ENCODE results near the gene NAB2.
"Not testable (repeated sequence)": the region's sequence is repeated elsewhere in the genome, so short reads cannot be mapped to it uniquely, and the experiment has no call there.

Gene NAB2

DNA sequence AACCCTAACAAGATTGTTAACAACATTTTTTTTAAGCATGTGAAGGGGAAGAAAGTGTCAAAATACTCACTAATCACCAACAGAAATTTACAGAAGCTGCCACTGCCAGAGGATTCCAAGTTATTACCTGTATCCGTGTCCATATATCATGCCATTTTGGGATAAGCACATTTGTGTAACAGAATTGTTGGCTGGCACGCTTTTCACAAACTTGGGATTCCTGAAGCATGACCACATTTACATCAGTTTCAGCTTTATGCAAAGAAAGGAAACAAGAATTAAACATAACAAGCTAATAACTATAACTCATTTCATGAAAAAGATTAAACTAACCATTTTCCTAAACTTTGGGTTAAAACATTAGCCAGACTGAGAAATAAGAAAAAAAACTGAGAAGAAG lies 16.3 kb upstream of the NAB2 start:
- no peak for DNase-seq

GRCh38 chr12:57073566-57074450 lies 15.1 kb upstream of the NAB2 start:
- not testable (repeated sequence) for DNase-seq

DNA sequence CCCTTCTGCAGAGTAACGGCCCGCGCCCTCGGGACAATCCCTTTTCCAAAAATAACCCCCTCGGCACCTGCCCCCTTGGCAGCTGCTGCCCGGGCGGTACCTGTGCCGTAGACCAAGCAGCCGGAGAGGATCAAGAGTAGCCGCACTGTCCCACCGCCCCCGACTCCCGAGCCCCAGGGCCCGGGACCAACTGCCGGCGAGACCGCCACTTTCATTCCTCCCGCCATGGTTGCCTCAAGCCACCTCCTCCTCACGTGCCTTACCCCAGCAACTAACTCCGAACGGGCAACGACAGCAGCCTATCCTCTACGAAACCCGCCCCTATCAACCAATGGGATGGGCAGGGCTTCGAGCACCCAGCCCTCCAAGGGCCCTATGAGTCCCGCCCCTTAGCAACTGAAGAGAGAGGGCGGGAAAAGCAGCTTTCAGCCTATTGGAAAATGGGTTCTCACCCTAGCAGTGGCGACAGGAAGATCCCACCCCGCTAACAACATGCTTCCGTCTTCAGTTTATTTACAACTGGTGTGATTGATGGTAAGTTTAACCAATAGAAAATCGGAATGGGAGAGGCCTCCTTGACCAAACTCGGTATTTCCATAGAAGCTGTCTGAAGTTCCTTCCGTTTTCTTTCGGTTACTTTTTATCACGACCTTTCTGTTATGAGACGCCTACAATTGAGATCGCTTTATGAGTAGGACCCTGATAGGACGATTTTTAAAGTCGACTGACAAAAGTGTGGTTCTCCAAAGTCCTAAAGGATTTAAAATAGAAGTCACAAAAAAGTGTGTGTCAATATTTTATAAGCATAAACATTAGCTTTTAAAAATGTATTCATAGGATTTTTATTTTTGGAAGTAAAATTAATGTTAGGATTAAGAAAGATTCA lies 10.2 kb upstream of the NAB2 start, which contains the start of gene NEMP1:
NEMP1 (minus strand) TSS at position 273 of the 886 bp plus-strand sequence; CDS start at position 227, 46 bp downstream.
- DNase-seq = peak; percentile 74 to 100

- no peak for DNase-seq
Observed at GRCh38 chr12:57079821-57080220, 9.1 kb upstream of the NAB2 start.

- DNase-seq = no peak
Observed at GRCh38 chr12:57080855-57081254, 8.1 kb upstream of the NAB2 start.

DNA sequence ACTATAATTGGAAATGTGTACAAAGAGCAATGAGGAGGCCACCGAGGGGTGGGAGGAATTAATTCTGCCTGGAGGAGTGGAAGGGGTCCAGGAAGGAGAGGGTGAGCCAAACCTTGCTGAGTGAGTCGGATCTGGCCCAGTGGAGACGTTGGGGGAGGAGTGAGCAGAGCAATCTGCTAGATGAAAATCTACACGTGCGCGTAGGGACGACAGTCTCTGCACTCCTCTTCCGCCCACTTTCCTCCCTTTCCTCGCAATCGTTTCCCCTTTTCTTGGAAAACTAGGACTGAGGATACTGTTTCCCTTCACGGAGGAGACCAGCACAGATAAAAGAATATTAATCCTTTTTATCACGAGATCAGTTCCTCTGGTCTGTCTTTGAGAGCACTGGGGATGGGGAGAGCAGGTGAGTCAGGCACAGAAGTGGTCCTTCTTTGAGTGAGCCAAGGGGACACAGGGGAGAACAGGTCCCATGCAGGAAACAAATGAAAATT lies 2.9 kb upstream of the NAB2 start:
- no peak for DNase-seq

- peak in 1 of 2 donors; percentile 44 for DNase-seq
Observed at GRCh38 chr12:57086493-57087009, 2.4 kb upstream of the NAB2 start.

DNA sequence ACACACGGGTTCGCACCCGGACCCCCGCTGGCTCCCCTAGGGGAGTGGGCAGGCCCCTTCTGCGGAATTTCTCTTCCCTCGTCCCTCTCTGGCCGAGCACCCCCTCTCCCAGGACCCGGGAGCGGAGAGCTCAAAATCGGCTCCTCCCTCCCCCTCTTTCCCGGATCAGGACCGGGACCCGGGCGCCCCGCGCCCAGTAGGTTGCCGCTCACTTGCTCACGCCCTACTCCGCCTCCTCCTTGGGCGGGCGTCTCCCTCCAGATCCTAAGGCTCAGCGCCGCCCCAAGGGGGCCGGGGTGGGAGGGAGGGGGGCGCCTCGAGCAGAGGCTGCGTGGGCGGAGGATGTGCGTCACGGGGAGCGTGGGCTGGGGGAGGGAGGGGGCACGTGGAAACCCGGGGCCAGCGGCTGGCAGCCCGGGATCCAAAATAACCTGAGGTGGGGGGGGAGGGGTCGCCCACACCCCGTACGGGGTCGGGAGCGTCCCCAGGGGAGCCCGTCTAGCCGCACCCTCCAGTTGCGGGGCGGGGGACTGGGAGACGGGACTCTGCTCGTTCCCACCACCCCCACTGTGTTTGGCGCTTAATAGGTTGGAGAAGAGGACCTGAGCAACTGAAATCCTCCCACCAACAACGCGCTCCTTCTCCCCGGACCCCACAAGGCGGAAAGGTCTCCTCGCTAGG lies 1.8 kb upstream of the NAB2 start:
- DNase-seq = peak; percentile 79

- peak; percentile 70 to 79 for DNase-seq
Observed at GRCh38 chr12:57087691-57088353, 1.1 kb upstream of the NAB2 start.

DNA sequence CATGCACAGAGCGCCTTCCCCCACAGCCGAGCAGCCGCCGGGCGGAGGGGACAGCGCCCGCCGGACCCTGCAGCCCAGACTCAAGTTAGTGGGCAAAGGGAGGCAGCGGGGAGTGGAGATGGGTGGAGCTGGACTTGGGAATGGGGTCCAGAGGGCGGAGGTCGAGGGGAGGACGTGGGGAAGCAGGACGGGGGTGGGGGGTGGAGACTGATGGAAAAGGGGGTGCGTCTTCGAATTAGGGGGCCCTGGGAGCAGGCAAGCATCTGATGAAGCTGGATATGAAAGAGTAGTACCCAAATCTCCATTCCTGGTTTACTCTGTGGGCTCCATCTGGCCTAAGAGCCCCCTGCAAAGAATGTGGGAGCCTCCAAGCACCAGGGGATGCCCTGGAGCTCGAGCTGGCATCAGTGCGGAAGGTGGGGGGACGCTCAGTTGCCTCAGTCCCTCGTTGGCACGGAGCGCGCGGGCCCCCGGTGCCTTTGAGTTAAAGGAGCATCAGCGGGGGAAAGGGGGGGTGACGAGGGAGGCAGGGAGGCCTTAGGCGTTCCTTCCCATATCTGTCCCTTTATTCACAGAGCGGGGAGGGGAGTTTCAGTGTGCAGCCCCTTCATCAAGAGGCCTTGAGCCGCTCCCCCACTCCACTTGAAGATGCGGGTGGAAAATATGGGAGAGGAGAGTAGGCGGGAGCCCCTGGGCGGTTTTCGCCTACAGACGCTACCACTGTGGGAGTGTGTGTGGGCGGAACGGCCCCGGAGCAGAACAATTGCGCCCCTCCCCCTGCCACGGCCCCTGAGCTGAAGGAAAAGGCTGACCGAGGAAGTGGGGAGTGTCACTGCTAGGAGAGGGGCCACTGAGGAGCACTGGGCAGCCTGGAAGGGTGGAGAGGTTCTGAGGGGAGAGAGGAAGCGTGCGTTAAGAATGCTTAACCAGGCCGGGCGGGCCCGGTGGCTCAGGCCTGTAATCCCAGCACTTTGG lies 644 bp downstream of the NAB2 start:
- peak; percentile 17 to 29 for DNase-seq

DNA sequence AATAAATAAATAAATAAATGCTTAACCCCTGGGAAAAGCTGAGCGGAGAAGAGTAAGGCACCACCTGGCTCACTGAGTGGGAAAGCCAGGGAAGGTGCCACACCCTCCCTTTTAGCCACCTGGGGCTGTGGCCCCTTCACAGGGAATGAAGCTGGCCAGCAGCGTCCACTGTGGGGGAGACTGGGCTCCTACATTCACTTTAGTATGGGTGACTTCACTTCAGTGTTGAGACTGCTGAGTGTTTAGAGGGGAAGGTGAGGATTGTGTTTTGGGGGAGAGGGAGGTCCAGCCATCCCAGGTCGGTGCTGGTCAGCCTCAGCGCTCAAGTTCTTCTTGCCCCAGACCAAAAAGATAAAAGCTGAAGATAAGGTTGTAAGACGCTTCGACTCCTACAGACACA lies 1.6 kb downstream of the NAB2 start:
- DNase-seq = no peak

DNA sequence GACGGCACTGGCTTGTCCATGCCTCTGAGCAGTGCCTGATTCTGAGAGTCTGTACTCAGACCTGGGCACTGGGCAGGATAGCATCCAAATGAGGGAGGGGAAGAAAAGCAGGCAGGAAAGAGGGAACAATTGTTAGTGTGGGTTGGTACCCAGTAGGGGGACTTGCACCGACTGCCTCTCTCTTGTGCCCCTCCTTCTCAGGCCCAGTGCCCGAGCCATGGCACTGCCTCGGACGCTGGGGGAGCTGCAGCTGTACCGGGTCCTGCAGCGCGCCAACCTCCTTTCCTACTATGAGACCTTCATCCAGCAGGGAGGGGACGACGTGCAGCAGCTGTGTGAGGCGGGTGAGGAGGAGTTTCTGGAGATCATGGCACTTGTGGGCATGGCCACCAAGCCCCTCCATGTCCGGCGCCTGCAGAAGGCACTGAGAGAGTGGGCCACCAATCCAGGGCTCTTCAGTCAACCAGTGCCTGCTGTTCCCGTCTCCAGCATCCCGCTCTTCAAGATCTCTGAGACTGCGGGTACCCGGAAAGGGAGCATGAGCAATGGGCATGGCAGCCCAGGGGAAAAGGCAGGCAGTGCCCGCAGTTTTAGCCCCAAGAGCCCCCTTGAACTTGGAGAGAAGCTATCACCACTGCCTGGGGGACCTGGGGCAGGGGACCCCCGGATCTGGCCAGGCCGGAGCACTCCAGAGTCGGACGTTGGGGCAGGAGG lies 2.2 kb downstream of the NAB2 start:
- no peak for DNase-seq

DNA sequence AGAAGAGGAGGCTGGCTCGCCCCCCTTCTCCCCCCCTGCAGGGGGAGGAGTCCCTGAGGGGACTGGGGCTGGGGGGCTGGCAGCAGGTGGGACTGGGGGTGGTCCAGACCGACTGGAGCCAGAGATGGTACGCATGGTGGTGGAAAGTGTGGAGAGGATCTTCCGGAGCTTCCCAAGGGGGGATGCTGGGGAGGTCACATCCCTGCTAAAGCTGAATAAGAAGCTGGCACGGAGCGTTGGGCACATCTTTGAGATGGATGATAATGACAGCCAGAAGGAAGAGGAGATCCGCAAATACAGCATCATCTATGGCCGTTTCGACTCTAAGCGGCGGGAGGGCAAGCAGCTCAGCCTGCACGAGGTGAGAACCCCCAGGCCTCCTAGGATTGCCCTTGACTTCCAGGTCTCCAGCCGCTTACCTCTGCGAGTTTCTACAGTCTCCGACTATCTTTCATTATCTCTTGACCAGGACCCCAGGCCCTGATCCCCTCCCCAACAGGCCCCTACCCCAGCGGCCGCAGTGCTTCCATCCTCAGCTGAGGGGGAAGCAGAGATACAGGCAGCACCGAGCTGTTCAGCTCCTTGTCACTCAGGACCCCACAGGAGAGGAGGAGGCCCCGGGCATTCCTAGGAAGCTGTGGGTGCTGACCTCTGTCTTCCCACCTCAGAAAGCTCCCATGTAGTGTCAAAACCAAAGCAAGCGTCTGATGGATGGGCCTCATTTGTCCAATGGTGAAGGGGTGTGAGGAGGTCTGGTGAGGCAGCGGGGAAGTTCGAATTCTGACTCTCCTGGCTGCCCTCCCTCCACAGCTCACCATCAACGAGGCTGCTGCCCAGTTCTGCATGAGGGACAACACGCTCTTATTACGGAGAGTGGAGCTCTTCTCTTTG lies 3.0 kb downstream of the NAB2 start:
- DNase-seq = no peak

- DNase-seq = no peak
Observed at GRCh38 chr12:57092529-57092862, 3.6 kb downstream of the NAB2 start.

DNA sequence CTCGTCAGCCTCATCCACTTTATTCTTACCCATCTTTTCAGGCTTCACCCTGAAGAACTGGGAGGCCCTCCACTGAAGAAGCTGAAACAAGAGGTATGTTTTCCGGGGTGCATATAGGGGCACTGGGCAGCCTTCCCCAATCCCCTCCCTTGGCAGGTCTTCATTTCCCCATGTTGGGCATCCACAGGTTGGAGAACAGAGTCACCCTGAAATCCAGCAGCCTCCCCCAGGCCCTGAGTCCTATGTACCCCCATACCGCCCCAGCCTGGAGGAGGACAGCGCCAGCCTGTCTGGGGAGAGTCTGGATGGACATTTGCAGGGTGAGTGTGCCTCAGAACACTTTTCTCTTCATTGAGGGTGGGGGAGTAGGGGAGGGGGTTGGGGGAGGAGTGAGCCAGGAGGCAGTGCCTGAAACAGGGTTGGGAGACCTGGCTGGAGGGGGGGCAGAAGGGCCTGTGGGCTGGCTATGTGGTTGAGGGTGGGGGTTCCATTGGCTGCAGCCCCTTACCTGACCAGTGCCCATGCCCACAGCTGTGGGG lies 4.0 kb downstream of the NAB2 start:
- DNase-seq = no peak

DNA sequence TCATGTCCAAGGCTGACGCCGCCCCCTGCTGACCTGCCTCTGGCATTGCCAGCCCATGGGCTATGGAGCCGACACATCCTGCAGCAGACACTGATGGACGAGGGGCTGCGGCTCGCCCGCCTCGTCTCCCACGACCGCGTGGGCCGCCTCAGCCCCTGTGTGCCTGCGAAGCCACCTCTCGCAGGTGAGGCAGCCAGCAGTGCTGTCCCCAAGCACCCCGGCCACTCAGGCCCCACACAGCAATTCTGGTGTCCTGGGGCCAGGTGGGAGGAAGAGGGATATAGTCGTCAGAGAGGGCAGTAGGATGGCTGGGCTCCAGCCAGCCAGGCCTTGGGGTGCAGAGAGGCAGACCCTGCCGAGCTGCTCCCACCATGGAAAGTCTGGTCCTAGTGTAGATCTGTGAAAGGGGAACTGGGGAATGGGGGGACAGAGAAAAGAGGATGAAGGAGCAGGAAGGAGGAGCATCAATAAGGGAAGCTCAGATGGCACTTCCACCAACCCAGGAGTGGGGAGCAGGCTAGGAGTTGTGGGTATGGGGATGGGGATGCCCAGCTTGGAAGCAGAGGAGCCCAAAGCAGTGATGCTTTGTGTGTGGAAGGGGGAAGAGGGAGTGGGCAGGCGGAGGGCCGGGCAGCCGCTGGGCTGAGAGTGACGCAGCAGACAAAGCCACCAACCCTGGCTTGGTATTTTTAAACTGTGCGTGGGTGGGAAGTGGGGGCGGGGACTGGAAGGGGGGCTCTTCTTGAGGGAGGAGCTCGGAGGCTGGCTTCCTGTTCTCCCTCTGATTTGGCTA lies 4.7 kb downstream of the NAB2 start:
- peak in 1 of 2 donors; percentile 32 for DNase-seq

- no peak for DNase-seq
Observed at GRCh38 chr12:57094208-57095160, 5.6 kb downstream of the NAB2 start.
